Right atrium auricular region (tissue), 2 donors: ENCODE measurements around the gene CSAG2. TPM values are rescaled to one million over a fixed set of nuclear protein-coding genes. Genes with fewer than 3 reads are reported as not detected.
A peak's percentile ranks its signal among the peaks of the same experiment; 100 is the strongest.
"Not testable (repeated sequence)": the region's sequence is repeated elsewhere in the genome, so short reads cannot be mapped to it uniquely, and the experiment has no call there.

Experiments
- DNase-seq: peaks from one replicate; pipeline ENCODE4 v3.0.0-alpha.2; 2019; ENCODE audit warnings: low spot score
- H3K27ac ChIP-seq, 2 donors: fragments of 200-600 bp; sonication (generic); 1 replicate in 1 of 2; 2 replicates in 1 of 2; pipeline ENCODE4 v1.5.1; 2016 to 2019
- H3K27me3 ChIP-seq, 2 donors: fragments of 200-600 bp; sonication (generic); one replicate each; pipeline versions ENCODE4 v1.5.1 to v1.6.0; 2017 to 2019
- H3K36me3 ChIP-seq: fragments of 200-600 bp; sonication (generic); one replicate; pipeline ENCODE4 v1.5.1; 2016
- H3K4me1 ChIP-seq, 2 donors: fragments of 200-600 bp; sonication (generic); one replicate each; pipeline versions ENCODE4 v1.5.1 to v1.6.0; 2017 to 2019
- H3K4me3 ChIP-seq, 2 donors: fragments of 200-600 bp; sonication (generic); 1 replicate in 1 of 2; 2 replicates in 1 of 2; pipeline ENCODE4 v1.5.1; 2017 to 2019; ENCODE audit warnings: mild to moderate bottlenecking in 1 of 2, moderate library complexity in 1 of 2
- H3K9me3 ChIP-seq, 2 donors: fragments of 200-600 bp; sonication (generic); one replicate each; pipeline ENCODE4 v1.5.1; 2019
- CTCF ChIP-seq, 2 donors: fragments of 200-600 bp; sonication (generic); IDR thresholded peaks; one replicate each; pipeline ENCODE4 v1.5.1; 2019; ENCODE audit warnings: antibody characterized with exemption in 2 of 2
- total RNA-seq, 2 donors: library from RNA; depleted of rRNA; stranded (reverse); fragments of >200 nt; gene quantifications; one replicate each; pipeline ENCODE4 v1.1.0, GENCODE V29; 2016

CSAG2 gene
- not detected for total RNA-seq

GRCh38 chrX:152709173-152709572 lies at the start of gene CSAG2:
CSAG2 (minus strand) TSS chrX:152709273; CDS start chrX:152709112, 161 bp downstream.
- not testable (repeated sequence) for H3K4me1 ChIP-seq, H3K27ac ChIP-seq, H3K4me3 ChIP-seq, H3K27me3 ChIP-seq, DNase-seq, H3K36me3 ChIP-seq, H3K9me3 ChIP-seq

GRCh38 chrX:152754871-152755270 lies 45.8 kb upstream of the CSAG2 start:
- not testable (repeated sequence) for DNase-seq, H3K27me3 ChIP-seq, H3K27ac ChIP-seq, H3K9me3 ChIP-seq, H3K36me3 ChIP-seq, H3K4me1 ChIP-seq, H3K4me3 ChIP-seq

GRCh38 chrX:152753686-152754650 lies 44.9 kb upstream of the CSAG2 start, which contains the start of gene MAGEA2:
MAGEA2 (minus strand) TSS chrX:152753842; CDS start chrX:152751363, 2,479 bp downstream.
- not testable (repeated sequence) for H3K4me1 ChIP-seq, H3K9me3 ChIP-seq, H3K4me3 ChIP-seq, H3K27me3 ChIP-seq, H3K36me3 ChIP-seq, H3K27ac ChIP-seq, DNase-seq

GRCh38 chrX:152738560-152738959 lies 29.5 kb upstream of the CSAG2 start:
- Histone ChIP-seq H3K27ac (no peak overlapping the region), H3K27me3 (no peaks in the 10 kb centered on the region), H3K36me3 (no peaks in the 10 kb centered on the region), H3K4me1 (no peaks in the 10 kb centered on the region), H3K4me3 (no peak overlapping the region), H3K9me3 (no peaks in the 10 kb centered on the region)
- DNase-seq, result no peak
- TF ChIP-seq CTCF (IDR thresholded peaks at IDR 0.05), result no peak

GRCh38 chrX:152736528-152736927 lies 27.5 kb upstream of the CSAG2 start:
- not testable (repeated sequence) for H3K27me3 ChIP-seq, H3K4me1 ChIP-seq, H3K9me3 ChIP-seq, H3K4me3 ChIP-seq, H3K36me3 ChIP-seq, H3K27ac ChIP-seq, DNase-seq

GRCh38 chrX:152735860-152736511 lies 26.9 kb upstream of the CSAG2 start:
- Histone ChIP-seq H3K4me1 (no peaks in the 10 kb centered on the region), H3K9me3 (no peaks in the 10 kb centered on the region), H3K4me3 (no peak overlapping the region), H3K27ac (no peak overlapping the region), H3K36me3 (no peaks in the 10 kb centered on the region), H3K27me3 (no peaks in the 10 kb centered on the region)
- TF ChIP-seq CTCF (IDR thresholded peaks at IDR 0.05), result no peak
- peak; percentile 44 for DNase-seq

- H3K4me1 ChIP-seq, result no peaks in the 10 kb centered on the region
- TF ChIP-seq CTCF (IDR thresholded peaks at IDR 0.05), result no peak
- no peak for DNase-seq
These were observed 26.0 kb upstream of the CSAG2 start for GRCh38 chrX:152735101-152735500.

GRCh38 chrX:152734143-152734858 lies 25.2 kb upstream of the CSAG2 start:
- not testable (repeated sequence) for H3K27me3 ChIP-seq, H3K27ac ChIP-seq, H3K4me3 ChIP-seq, H3K9me3 ChIP-seq, H3K36me3 ChIP-seq, H3K4me1 ChIP-seq, DNase-seq

More at GRCh38 chrX:152735101-152735500, 26.0 kb upstream of the CSAG2 start:
- no peak overlapping the region for H3K27ac ChIP-seq
- no peaks in the 10 kb centered on the region for H3K9me3 ChIP-seq
- no peaks in the 10 kb centered on the region for H3K27me3 ChIP-seq
- no peaks in the 10 kb centered on the region for H3K36me3 ChIP-seq
- H3K4me3 ChIP-seq, result no peak overlapping the region
